VCaP (cell line): Measurements from ENCODE around the gene ID4.

ENCODE experiments used
- H3K27ac ChIP-seq: fragments of 450-650 bp; 2 replicates; pipeline ENCODE4 v1.5.1; 2017
- CTCF ChIP-seq: fragments of 450-650 bp; conservative IDR thresholded peaks from 2 replicates; pipeline ENCODE4 v1.5.1; 2017; ENCODE audit warnings: mild to moderate bottlenecking, moderate library complexity

Gene ID4

GRCh38 chr6:19841181-19841580 is 4.0 kb downstream of the ID4 start:
- peak overlapping the region; percentile 94; the same call in 1 of the 2 replicates for H3K27ac ChIP-seq
- no peak for TF ChIP-seq CTCF

GRCh38 chr6:19842030-19842615 is 5.0 kb downstream of the ID4 start:
- H3K27ac ChIP-seq: no peak overlapping the region
- no peak for TF ChIP-seq CTCF

GRCh38 chr6:19844689-19845088 is 7.5 kb downstream of the ID4 start:
- no peak overlapping the region for H3K27ac ChIP-seq
- no peak for TF ChIP-seq CTCF

GRCh38 chr6:19845266-19846041 is 8.3 kb downstream of the ID4 start:
- TF ChIP-seq CTCF: no peak
- no peak overlapping the region for H3K27ac ChIP-seq

- no peak for TF ChIP-seq CTCF
Measured at GRCh38 chr6:19848465-19849029, 11.4 kb downstream of the ID4 start.

GRCh38 chr6:19849196-19849595 is 12.0 kb downstream of the ID4 start:
- no peak for TF ChIP-seq CTCF
- no peak overlapping the region for H3K27ac ChIP-seq

More at GRCh38 chr6:19848465-19849029, 11.4 kb downstream of the ID4 start:
- H3K27ac ChIP-seq: no peak overlapping the region

GRCh38 chr6:19849755-19850154 is 12.6 kb downstream of the ID4 start:
- TF ChIP-seq CTCF: no peak
- no peak overlapping the region for H3K27ac ChIP-seq
